Stimulated activated CD4-positive, alpha-beta T cell treated with anti-CD3 and anti-CD28 coated beads, Interleukin-1b, Interleukin-23, amount 100 ng/mL, for 4 hours (primary cell): ENCODE data around the gene STAB1.

Experiments used
- DNase-seq, 2 donors: peaks; one replicate each; pipeline ENCODE4 v3.0.0-alpha.2; 2020; ENCODE audit warnings: low read depth in 2 of 2

Gene STAB1

DNA sequence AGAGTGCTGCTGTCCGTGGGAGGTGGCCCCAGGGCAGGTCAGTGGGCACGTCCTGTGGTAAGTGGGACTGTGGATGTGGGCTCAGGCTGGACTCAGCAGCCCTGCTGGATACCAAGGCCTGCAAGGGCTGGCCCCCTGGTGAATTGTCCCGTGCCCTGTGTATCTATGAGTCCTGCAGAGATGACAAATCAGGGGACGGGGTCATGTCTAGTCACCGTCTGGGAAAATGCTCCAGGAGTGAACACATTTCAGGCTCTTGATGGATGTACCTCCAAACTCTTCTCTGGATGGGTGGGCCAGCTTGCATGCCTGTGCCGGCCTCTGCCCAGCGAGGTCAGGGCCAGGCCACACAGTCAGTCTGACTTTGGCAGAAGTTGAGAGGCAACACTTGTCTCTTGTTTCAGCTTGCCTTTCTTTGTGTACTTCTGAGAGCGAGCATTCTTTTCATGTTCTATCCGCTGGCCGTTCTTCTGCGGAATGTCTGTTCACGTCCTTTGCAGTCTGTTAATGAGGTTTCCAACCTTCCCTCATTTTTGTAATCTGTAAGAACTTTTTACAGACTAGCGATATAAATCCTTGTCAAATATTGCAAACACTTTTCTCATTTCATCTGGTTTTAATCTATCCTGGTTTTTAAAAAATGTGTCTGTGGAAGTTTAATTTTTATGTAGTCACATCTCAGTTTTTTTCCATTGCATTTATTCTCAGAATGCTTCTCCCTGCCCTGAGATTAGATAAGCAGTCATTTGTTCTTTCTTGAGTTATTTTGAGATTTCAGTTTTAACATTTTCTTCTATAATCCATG, 11.4 kb upstream of the STAB1 start:
- DNase-seq, result no peak

DNA sequence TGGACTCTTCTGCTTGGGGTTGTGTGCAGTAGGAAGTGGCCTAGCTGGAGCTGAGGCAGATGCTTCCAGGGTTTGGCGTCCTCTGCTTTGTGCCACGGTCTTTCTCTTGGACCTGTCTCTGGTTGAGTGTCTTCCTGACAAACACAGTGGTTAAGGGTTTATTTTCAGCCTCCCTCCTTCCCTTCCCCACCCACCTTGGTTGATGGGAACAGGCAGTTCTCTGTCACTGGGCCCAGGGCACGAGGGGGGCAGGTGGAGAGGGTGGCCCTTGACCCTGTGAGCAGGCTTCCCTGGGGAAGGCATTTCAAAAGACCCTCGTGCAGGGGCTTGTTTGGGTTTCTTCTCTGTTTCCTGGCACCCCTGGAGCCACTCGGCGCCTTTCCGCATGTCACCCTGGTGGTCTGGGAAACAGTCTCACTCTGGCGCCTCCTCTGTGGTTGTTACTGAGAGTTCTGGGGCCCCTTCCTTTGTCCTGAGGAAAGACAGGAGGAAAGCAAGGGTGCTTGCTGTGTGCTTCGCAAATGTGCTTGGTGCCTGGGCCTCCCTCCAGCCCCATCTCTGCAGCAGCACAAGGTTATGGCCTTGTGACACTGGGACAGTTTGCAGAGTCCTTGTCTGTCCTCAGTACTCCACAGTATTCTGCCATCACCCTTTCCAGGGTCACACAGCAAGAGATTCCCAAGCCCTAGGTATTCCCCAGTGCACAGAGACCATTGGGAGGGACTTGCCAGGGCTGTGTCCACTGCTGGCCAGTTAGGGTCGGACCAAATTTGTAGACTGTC, 10.3 kb upstream of the STAB1 start:
- no peak for DNase-seq

DNA sequence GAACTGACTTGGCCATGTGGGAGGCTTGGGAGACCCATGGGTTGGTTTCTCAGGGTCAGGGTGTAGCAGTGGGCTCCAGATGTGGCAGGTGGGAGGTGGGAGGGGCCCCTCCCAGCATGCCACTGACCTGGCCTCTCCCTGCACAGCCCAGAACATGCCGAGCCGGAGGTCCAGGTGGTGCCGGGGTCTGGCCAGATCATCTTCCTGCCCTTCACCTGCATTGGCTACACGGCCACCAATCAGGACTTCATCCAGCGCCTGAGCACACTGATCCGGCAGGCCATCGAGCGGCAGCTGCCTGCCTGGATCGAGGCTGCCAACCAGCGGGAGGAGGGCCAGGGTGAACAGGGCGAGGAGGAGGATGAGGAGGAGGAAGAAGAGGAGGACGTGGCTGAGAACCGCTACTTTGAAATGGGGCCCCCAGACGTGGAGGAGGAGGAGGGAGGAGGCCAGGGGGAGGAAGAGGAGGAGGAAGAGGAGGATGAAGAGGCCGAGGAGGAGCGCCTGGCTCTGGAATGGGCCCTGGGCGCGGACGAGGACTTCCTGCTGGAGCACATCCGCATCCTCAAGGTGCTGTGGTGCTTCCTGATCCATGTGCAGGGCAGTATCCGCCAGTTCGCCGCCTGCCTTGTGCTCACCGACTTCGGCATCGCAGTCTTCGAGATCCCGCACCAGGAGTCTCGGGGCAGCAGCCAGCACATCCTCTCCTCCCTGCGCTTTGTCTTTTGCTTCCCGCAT, 7.9 kb upstream of the STAB1 start:
- no peak for DNase-seq

DNA sequence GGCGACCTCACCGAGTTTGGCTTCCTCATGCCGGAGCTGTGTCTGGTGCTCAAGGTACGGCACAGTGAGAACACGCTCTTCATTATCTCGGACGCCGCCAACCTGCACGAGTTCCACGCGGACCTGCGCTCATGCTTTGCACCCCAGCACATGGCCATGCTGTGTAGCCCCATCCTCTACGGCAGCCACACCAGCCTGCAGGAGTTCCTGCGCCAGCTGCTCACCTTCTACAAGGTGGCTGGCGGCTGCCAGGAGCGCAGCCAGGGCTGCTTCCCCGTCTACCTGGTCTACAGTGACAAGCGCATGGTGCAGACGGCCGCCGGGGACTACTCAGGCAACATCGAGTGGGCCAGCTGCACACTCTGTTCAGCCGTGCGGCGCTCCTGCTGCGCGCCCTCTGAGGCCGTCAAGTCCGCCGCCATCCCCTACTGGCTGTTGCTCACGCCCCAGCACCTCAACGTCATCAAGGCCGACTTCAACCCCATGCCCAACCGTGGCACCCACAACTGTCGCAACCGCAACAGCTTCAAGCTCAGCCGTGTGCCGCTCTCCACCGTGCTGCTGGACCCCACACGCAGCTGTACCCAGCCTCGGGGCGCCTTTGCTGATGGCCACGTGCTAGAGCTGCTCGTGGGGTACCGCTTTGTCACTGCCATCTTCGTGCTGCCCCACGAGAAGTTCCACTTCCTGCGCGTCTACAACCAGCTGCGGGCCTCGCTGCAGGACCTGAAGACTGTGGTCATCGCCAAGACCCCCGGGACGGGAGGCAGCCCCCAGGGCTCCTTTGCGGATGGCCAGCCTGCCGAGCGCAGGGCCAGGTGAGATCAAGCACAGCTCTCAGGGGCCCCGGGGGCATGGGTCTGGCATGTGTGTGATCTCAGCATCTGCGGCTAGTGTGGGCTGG, 7.1 kb upstream of the STAB1 start:
- DNase-seq, result no peak

DNA sequence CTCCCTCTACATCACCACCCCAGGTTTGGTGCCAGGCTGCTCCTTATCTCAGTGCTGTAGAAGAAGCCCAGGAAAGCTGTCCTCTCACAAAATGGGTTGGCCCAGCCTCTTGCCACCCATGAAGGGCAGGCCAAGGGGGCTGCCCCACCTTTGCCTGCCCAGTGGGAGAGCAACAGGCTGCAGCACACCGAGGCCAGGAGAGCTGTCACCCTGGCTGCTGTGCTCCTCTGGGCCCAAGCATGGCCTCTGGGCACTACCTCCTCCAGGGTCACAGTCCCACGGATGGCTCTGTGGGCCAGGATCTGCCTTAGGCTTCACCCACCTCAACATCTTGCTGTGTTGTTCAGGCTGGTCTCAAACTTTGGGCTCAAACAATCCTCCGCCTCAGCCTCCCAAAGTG, 6.4 kb upstream of the STAB1 start:
- no peak for DNase-seq

DNA sequence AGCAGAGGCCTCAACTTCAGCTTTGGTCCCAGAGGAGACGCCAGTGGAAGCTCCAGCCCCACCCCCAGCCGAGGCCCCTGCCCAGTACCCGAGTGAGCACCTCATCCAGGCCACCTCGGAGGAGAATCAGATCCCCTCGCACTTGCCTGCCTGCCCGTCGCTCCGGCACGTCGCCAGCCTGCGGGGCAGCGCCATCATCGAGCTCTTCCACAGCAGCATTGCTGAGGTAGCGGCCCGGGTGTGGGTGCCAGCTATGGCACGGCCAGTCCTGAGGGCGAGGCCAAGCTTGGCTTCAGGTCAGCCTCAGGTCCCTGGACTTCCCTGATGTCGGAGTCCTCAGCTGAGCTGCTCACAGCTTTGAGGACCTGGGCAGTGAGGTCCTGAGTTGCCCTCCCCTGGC, 5.7 kb upstream of the STAB1 start:
- no peak for DNase-seq

DNA sequence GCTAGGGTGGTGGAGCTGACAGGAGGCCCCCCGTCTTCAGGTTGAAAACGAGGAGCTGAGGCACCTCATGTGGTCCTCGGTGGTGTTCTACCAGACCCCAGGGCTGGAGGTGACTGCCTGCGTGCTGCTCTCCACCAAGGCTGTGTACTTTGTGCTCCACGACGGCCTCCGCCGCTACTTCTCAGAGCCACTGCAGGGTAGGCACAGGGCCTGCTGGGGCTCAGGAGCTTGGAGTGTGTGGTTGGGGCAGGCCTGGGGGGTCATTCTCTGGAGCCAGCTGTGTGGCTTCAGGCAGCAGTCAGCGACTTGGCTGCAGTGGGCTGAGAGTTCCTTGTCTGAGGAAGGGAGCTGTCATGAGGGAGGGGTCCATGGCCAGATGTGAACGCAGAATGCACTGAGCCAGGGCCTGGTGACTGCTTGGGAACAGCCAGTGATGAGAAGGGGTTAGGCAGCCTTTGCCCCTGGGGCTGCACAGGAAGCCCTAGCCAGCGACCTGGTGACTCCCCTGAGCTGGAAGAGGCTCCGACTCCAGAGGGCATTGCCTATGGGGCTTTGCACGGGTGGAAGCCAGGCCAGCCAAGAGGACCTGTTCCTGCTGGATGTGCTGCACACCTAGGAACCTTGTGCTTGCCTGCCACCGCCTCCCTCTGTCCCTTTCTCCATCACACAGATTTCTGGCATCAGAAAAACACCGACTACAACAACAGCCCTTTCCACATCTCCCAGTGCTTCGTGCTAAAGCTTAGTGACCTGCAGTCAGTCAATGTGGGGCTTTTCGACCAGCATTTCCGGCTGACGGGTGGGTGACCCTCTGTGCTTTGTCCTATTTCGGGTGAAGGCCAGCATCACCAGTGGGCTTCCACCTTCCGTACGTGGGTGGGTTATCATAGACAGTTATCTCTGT, 4.9 kb upstream of the STAB1 start:
- DNase-seq, result no peak

DNA sequence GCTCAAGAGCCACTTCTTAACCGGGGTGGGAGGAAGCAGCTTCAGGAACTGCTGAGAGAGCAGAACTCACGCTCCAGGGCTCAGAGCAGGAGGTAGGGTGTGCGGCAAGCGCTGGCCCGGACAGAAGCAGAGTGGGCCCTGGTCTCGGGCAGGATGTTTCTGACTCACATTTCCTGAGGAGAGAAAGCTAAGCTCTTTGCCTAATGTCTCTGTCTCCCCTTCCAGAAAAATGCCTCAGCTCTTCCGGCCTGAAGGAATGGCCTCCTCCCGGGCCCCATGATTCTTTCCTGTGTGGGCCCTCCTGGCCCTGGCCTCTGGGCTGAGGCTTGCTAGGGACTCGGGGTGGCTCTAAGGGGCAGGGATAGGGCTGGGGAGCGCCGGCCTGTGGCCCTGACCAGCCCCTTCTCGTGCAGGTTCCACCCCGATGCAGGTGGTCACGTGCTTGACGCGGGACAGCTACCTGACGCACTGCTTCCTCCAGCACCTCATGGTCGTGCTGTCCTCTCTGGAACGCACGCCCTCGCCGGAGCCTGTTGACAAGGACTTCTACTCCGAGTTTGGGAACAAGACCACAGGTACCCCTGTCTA, 4.1 kb upstream of the STAB1 start:
- DNase-seq, result no peak

DNA sequence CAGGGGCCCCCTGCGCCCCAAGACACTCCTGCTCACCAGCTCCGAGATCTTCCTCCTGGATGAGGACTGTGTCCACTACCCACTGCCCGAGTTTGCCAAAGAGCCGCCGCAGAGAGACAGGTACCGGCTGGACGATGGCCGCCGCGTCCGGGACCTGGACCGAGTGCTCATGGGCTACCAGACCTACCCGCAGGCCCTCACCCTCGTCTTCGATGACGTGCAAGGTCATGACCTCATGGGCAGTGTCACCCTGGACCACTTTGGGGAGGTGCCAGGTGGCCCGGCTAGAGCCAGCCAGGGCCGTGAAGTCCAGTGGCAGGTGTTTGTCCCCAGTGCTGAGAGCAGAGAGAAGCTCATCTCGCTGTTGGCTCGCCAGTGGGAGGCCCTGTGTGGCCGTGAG, 3.1 kb upstream of the STAB1 start:
- DNase-seq, result no peak

DNA sequence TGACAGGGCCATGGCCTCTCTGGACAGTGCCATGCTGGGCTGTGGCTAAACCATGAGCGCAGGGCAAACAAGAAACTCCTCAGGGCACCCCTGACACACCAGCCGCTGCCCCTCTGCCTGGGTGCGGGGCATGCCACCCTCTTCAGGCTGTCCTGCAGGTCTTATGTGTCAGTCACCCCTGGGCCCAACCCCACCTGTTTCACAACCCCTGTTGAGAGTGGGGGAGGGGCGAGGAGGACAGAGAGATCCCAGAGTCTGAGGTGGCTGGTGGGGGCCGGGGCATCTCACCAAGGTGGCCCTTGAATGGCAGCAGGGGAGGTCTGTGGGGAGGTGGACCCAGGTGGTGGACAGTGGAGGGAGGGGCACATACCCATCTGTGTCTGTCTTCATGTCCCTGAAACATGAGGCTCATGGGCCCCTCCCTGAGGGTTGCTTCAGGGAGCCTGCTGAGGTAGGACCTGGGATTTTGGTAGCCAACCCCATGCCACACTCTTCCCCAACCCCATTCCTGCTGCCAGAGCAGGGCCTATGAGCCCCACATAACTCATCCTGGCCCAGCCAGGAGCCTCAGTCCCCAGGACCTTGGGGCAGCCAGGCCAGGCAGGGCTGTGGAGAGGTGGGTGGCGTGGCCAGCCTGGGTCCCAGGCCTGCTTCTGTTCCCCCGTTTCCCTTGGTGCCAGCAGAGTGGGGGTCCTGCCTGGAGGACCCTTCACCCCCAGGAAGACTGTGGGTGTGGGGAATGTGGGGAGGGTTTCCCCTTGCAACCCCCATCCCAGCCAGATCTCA, 1.7 kb upstream of the STAB1 start:
- DNase-seq, result no peak

DNA sequence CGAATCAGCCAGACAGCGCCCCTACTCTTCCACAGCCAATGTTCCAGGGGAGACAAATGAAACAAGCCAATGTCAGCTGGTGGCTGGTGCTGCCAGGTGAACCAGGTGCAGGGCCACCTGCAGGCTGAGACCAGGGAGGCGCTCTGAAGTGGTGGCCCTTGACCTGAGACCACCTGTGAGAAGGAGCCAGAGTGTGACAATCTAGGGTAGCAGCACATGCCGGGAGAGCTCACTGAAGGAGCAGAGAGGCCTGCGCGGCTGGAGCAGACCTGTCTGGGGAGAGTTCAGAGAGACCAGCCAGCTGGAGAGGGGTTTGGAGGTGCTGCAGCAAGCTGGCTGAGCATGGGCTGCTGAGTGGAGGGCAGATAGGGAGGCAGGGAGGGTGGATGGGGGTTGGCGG, 693 bp upstream of the STAB1 start:
- DNase-seq, result no peak

DNA sequence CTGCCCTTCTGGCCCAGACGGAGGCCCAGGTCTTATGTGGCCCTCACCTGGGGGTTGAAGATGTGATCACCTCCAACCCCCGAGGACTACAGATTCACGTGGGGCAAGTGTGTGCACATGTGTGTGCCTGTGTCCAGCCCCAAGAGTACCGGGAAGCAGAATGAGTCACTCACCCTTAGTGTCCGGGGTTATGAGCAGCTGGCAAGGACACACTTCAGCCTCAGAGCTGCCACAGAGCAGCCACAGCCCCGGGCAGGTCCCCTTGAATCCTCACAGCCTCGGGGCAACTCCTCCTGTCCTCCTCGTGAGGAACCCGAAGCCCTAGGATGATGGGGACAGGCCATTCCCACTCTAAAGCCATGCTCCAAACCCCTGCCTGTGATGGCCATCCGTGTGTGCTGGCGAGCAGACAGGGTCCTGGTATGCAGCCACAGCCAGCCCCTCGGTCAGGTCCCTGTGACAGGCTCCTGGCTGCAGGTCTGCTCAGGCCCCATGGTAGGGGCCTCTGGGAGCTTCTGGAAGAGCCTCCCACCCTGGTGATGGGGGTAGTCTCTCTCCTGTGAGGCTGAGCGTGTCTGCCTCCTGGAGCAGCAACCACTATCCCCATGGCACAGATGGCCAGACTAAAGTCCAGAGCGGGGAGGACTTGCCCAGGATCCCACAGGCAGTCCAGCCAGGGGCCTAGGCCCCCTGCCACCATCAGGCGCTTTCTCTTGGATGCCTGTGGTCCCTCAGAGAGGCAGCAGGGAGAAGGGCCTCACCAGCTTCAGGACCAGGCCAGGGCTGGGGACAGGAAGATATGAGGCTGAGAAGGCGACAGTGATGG, 852 bp downstream of the STAB1 start:
- no peak for DNase-seq

DNA sequence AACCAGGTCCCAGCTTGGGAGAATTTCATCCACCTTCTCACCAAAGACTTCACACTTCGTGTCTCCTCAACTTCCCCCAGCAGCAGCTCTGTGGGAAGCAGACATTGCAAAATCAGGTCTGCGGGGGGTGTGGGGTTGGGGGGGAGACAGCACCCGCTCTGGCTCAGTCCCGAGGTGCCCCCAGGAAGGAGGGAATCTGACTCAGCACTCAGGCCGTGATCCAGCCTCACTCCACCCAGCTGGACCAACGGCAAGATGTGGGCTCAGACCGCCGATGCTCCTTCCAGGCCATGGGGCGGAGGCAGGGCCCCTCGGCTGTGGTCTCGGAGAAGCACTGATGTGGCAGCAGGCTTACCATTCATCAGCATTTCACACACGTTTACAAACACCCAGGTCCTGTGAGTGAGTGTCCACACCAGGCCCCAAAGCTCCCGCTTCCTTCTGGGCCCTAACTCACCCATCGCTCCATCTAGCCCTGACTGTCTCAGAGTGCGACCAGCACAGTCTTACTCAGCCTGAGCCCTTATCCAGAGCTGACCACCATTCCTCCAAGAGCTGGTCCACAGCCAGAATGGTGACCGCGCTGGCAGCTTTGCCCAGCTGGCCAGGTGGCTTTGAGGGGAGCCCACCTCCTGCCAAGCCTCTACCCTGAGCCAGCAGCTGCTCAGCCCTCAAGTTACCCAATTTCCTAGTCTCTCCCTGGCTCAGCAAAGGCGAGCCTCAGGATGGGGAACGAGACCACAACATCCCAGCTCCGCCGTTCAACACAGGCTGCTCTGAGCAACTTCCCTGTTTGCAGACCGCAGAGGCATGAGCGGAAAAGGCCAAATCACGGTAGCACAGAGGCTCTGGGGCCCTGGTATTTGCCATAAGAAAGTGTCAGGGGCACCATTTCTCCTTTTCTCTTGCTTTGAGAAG, 3.3 kb downstream of the STAB1 start:
- DNase-seq, result no peak

DNA sequence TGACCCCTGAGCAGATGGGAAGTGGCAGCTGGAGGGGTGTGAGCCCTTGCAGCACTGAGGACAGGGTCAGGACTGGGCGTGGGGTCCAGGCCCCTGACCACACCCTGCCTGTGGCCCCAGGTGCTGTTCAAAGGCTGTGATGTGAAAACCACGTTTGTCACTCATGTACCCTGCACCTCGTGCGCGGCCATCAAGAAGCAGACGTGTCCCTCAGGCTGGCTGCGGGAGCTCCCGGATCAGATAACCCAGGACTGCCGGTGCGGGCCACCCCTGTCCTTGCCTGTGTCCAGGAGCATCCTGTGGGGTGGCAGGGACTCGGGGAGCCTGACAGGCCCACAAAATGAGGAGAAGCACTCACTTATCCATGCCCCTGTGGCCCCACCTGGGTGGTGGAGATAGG, 5.9 kb downstream of the STAB1 start:
- DNase-seq, result no peak

DNA sequence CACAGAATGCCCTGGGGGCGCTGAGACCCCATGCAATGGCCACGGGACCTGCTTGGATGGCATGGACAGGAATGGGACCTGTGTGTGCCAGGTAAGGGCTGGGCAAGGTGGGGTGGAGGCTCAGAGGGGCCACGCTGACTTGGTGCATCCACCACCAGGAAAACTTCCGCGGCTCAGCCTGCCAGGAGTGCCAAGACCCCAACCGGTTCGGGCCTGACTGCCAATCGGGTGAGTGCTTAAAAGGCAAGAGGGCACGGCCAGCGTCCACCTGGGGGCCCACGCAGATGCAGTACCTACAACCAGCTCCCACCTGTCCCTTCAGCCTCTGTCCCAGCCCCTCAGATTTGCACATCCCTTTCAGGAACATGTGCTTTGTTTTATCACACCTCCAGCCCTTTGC, 6.9 kb downstream of the STAB1 start:
- DNase-seq, result no peak

DNA sequence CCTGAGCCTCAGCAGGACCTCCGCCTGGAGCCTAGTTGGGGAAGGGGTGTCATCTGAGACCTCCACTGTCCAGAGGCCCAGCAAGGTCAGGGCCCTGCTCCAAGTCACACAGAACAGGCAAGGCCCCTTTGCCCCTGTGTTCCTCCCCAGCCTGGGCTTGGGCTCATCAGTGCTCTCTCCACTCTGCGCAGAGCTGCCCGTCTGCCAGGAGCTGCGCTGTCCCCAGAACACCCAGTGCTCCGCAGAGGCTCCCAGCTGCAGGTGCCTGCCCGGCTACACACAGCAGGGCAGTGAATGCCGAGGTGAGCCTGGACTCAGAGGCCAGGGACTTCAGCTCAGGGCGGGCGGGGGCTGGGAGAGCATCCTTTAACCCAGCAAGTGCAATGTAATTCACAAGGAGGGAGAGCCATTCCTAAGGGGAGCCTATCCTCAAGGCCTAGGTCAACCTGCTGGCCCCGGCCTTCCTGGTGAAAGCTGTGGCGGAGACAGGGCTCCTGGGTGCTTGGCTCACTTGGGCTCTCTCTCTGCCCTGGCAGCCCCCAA, 7.7 kb downstream of the STAB1 start:
- no peak for DNase-seq

DNA sequence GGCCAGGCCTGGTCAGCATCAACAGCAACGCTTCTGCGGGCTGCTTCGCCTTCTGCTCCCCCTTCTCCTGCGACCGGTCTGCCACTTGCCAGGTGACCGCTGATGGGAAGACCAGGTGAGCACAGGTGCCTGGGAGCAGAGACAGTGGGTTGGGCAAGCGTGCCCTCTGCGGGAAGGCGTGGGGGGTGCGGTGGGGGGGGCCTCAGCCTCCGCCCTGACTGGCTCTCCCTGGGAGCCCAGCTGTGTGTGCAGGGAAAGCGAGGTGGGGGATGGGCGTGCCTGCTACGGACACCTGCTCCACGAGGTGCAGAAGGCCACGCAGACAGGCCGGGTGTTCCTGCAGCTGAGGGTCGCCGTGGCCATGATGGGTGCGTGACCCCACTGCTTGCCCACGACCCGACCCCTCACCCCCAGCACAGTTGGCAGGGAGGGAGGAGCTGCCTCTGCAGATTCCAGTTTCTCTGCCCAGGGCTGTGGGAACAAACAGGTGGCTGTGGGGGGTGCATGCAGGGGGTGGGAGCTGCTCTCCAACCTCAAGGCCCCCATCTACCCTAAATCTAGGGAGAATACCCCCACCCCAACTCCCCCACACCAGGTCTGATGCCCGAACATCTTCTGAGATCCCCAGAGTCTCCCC, 8.8 kb downstream of the STAB1 start:
- no peak for DNase-seq
